M059J (cell line): ENCODE results near the gene PLA2G2A. TPM values are rescaled to one million over a fixed set of nuclear protein-coding genes. Genes with fewer than 3 reads are reported as not detected.

ENCODE experiments used
- DNase-seq: peaks from one replicate; pipeline ENCODE4 v3.0.0-alpha.2; 2012; ENCODE audit warnings: low read depth
- total RNA-seq: library from RNA; depleted of rRNA; stranded (reverse); fragments of >200 nt; shearing (Covaris generic); gene quantifications from 2 replicates; pipeline ENCODE4 v1.2.3, GENCODE V29; 2014; rRNA removed

The PLA2G2A gene
- total RNA-seq, 1 experiment from 2014 or later, result not detected

DNA sequence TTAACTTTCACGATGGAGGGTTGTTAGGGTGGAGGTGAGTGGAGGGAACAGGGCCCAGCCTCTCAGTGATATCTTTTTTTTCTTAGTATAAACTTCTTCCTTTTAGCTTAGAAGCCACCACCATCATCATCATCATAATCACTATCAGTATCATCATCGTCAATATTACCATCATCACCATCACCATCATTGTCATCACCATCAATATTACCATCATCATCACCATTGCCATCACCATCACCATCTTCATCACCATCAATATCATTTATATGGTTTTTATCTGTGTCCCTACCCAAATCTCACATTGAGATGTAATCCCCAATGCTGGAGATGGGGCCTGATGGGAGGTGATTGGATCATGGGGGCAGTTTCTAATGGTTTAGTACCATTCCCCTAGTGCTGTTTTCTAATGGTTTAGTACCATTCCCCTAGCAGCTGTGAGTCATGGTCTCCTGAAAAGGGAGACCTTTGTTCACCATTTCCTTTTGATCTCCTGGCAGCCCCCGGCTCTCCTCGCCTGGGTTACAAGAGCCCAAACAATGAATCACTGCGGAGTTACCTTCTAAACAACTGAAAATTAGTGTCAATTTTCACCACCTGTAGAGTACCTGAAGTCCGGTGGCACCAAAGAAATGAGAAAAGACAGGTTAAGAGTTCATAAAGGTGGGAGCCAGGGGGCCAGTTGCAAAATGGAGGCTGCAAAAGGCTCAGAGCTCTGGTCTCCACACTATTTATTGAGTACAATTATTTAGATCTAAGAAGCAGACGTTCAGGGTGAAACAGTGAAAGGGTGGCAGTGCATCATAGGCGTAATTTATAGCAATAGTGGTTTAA lies 52.9 kb downstream of the PLA2G2A start:
- DNase-seq, result peak; percentile 83

Other genes with a start within 250 kb of the PLA2G2A start
- gene TMCO4, start 179.7 kb downstream of the PLA2G2A start, total RNA-seq, result 25.0 and 39.8 TPM in 2 replicates
- gene RNF186, start 164.3 kb downstream of the PLA2G2A start, total RNA-seq, result not detected in 2 replicates
- 1.6 and 3.5 TPM in 2 replicates for gene OTUD3, start 97.2 kb downstream of the PLA2G2A start, total RNA-seq
- gene PLA2G2E, start 56.0 kb downstream of the PLA2G2A start, total RNA-seq, result not detected in 2 replicates
- gene PLA2G5, start 90.6 kb upstream of the PLA2G2A start, total RNA-seq, result 0.84 and 2.1 TPM in 2 replicates
- gene PLA2G2D, start 139.9 kb upstream of the PLA2G2A start, total RNA-seq, result not detected in 2 replicates
- not detected in 2 replicates for gene PLA2G2F, start 159.7 kb upstream of the PLA2G2A start, total RNA-seq
- not detected in 2 replicates for gene UBXN10, start 206.5 kb upstream of the PLA2G2A start, total RNA-seq
- gene PLA2G2C, start 206.9 kb upstream of the PLA2G2A start, total RNA-seq, result not detected in 2 replicates